HG02938 (cell line): ENCODE results near the gene KLHDC8B.
"Not testable (repeated sequence)": the region's sequence is repeated elsewhere in the genome, so short reads cannot be mapped to it uniquely, and the experiment has no call there.

Source experiments
- ATAC-seq: cut with Tn5 transposase; IDR thresholded peaks from one replicate; pipeline ENCODE4 v1.9.1; 2021; ENCODE audit warnings: mild to moderate bottlenecking, moderate library complexity; ENCODE audit not compliant: unreplicated experiment

Gene KLHDC8B

DNA sequence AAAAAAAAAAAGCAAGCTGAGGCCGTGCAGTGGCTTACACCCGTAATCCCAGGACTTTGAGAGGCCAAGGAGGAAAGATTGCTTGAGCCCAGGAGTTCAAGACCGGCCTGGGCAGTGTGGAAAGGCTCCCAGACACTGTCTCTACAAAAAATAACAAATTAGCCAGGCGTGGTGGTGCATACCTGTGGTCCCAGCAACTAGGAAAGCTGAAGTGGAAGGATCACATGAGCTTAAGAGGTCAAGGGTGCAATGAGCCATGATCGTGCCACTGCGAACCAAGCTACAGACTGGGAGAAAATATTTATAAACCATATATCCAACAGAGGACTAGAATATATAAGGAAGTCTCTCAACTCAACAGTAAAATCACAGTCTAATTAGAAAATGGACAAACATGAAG, 10.0 kb downstream of the KLHDC8B start:
- no peak for ATAC-seq

DNA sequence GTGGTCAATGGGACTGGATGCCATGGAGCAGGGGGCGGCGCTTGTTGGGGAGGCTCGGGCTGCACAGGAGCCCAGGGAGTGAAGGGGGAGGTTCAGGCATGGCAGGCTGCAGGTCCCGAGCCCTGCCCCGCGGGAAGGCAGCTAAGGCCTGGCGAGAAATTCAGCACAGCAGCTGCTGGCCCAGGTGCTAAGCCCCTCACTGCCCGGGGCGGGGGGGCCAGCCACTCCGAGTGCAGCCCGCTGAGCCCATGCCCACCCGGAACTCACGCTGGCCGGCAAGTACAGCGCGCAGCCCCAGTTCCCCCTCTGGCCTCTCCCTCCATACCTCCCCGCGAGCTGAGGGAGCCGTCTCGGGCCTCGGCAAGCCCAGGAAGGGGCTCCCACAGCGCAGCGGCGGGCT, 11.3 kb downstream of the KLHDC8B start:
- ATAC-seq, result no peak

DNA sequence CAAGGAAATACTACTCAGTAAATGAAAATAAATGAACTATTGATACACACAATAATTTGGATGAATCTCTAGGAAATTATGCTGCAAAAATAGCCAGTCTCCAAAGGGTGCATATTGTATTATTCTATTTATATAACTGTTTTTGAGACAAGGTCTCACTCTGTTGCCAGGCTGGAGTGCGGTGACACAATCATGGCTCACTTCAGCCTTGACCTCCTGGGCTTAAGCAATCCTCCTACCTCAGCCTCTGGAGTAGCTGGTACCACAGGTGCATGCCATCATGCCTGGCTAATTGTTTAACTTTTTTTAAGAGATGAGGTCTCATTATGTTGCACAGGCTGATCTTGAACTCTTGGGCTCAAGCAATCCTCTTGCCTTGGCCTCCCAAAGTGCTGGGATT, 12.5 kb downstream of the KLHDC8B start:
- ATAC-seq, result no peak

DNA sequence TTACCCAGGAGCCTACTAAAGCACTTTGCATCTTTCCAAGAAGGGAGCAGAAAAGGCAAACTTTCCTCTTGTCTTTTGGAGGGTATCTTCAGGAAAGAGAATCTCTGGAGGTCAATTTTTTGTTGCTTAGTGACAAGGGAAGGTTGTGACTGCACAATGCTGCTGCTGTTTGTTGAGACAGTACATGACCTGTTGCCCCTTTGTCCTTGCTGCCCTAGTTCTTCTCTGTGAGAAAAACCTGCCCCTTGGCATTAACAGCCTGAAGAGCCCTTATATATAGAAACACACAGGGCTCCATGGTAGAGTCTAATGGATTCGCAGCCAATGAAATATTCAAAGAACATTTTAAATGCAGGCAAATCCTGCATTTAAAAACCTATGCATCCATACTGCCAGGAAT, 20.3 kb downstream of the KLHDC8B start:
- no peak for ATAC-seq

DNA sequence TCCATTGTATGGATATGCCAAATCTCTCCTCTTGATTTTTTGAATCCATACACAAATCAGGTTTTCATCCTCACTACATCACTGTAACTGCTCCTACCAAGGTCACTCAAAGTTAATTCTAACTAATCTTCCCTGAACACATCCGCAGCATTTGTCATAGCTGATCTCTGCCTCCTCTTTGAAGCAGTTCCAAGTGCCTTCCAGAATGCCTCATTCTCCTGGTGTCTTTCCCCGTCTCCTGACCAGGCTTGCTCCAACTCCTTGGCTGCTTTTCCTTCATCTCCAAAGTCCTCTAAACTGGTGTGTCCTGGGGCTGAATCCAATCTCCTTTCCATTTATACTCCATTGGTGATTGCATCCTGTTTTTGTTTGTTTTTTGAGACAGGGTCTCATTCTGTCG, 26.8 kb downstream of the KLHDC8B start:
- no peak for ATAC-seq

DNA sequence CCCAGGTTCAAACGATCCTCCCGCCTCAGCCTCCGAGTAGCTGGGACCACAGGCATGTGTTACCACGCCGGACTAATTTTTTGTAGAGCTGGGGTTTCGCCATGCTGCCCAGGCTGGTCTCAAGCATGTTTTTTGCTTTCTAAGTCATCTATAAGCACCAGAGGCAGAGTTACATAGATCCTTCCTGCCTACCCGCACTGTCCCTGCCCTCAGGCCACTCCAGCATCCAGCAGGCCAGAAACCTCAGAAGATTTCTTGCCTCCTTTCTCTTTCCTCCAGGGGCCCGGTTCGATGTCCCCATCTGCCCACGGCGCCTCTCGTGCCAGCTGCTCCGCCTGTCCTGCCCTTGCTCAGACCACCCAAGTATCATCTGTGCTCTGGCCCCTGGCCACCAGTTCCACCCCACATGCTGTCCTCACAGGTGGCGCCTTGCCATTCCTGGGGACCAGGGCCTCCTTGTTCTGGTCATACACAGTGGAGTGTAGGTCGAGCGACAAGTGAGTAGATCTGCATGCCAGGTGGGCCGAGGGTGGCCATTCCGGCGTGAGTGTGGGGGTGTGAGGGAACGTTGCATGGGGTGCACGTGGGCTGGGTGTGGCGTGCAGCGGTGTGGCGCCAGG, 27.3 kb downstream of the KLHDC8B start:
- ATAC-seq, result no peak

DNA sequence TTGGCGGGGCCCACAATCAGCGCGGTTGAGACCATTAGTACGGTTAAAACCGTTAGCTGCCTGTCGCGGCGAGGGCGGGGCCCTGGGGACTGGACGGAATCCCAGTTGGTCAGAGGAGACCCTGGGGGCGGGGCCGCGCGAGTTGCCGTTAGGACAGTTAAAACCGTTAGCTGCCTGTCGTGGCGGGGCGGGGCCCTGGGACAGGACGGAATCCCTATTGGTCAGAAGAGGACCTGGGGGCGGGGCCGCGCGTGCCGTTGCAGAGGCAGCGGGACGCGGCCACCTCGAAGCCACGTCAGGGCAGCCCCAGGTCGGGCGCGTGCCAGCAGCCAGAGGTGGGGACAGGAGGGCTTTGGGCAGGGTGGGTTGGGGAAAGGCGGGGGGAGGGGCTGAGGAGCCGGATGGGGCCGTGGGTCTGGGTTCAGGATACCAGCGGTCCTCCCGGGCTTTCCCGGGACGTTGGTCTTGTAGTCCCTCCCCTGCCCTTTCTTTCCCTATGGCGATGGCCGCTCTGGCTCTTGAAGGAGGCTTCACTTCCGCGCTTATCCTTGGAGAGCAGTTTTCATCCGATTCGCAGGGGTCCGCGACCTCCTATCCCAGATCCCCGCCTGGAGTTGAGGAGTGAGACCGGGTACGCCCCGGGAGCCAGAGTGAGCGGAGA, 28.0 kb downstream of the KLHDC8B start:
- no peak for ATAC-seq

DNA sequence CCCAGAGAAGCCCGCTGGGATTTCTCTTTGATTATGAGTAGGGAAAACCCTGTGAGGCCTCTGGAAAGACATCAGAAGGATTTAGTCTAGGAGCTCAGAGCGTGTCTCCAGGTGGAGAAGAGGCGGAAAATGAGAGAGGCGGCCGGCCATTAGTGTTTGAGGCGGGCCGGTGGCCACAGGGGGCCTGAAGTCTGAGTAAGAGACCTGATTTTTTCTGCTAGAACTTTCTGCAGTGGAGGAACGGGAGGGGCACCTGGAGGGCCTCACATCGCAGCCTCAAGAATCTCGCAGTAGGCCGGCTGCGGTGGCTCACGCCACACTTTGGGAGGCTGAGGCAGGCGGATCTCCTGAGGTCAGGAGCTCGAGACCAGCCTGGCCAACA, 28.5 kb downstream of the KLHDC8B start:
- ATAC-seq, result no peak

DNA sequence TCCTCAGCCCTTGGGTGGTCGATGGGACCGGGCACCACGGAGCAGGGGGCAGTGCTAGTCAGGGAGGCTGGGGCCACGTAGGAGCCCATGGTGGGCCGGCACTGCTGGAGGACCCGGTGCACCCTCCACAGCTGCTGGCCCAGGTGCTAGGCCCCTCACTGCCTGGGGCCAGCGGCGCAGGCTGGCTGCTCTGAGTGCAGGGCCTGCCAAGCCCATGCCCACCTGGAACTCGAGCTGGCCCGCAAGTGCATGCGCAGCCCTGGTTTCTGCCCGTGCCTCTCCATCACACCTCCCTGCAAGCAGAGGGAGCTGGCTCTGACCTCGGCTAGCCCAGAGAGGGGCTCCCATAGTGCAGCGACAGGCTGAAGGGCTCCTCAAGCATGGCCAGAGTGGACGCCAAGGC, 42.1 kb downstream of the KLHDC8B start:
- no peak for ATAC-seq

DNA sequence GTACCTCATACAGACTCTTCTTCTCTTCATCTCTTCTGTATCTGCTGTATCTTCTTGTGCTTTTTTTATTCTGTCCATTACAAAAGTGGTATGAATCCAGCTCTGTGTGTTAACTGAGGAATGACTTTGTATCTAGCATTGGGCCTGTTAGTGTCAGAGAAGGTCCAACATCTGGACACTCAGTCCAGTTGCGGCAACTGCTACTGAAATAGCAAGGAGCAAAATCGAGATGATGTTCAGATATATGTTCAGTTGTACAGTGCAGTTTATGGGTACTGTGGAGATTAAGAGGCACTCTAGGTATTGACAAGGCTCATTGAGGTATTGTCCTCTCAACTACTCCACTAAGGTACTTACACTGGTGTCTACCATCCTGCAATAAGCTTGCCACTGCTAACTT, 42.6 kb downstream of the KLHDC8B start:
- no peak for ATAC-seq

DNA sequence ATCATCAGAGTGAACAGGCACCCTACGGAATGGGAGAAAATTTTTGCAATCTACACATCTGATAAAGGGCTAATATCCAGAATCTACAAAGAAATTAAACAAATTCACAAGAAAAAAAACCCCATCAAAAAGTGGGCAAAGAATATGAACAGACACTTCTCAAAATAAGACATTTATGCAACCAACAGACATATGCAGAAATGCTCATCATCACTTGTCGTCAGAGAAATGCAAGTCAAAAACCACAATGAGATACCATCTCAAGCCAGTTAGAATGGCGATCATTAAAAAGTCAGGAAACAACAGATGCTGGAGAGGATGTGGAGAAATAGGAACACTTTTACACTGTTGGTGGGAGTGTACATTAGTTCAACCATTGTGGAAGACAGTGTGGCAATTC, 45.3 kb downstream of the KLHDC8B start:
- ATAC-seq, result not testable (repeated sequence)

DNA sequence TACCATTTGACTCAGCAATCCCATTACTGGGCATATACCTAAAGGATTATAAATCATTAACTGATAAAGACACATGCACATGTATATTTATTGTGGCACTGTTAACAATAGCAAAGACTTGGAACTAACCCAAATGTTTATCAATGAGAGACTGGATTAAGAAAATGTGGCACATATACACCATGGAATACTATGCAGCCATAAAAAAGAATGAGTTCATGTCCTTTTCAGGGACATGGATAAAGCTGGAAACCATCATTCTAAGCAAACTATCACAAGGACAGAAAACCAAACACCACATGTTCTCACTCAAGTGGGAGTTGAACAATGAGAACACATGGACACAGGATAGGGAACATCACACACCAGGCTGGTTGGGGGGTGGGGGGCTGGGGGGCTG, 45.7 kb downstream of the KLHDC8B start:
- not testable (repeated sequence) for ATAC-seq

DNA sequence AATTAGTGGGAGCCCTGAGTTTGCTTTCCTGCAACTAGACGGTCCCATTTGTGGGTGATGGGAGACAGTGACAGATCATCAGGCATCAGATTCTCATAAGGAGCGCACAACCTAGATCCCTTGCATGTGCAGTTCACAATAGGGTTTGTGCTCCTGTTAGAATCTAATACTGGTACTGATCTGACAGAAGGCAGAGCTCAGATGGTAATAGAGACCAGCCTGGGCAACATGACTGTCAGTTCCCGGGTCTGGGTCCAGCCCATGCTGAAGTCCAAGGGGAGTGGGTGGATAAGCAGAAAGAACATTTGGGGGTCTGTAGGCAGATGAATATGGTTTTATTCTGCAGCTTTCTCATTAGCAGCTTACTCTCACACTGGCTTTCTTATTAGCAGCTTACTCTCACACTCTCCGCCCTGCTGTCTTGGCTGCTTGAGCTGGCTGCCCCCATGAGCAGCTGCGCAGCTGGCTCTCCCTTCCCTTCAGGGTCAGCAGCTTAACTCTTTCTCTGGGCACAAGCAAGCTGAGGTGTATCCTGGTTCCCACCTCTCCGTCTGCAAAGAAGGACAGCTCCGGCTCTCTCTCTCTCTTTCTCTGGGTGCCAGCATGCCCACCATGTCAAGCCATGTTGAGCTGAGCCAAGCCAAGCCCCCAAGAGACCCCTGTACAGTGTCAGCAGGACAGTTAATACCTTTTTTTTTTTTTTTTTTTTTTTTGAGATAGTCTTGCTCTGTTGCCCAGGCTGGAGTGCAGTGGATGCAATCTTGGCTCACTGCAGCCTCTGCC, 46.5 kb downstream of the KLHDC8B start:
- ATAC-seq, result no peak

DNA sequence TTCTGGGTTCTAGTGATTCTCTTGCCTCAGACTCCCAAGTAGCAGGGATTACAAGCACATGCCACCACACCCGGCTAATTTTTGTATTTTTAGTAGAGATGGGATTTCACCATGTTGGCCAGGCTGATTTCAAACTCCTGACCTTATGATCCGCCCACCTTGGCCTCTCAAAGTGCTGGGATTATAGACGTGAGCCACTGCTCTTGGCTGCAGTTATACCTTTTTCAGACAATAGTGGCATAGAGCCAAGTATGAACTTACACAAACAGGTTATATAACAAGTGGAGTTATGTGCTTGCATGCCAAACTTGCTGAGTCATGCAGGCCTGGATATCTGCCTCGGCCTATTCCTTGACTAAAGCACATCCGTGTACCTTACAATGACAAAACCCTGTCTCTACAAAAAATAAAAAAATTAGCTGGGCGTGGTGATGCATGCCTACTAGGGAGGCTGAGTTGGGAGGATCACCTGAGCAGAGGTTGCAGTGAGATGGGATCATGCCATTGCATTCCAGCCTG, 47.1 kb downstream of the KLHDC8B start:
- ATAC-seq, result not testable (repeated sequence)

DNA sequence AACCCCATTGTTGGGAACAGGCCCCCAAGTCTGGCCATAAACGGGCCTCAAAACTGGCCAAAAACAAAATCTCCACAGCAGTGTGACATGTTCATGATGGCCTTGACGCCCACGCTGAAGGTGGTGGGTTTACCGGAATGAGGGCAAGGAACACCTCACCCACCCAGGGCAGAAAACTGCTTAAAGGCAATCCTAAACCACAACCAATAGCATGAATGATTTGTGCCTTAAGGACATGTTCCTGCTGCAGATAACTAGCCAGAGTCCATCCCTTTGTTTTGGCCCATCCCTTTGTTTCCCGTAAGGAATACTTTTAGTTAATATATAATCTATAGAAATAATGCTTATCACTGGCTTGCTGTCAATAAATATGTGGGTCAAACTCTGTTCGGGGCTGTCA, 47.7 kb downstream of the KLHDC8B start:
- ATAC-seq, result no peak

DNA sequence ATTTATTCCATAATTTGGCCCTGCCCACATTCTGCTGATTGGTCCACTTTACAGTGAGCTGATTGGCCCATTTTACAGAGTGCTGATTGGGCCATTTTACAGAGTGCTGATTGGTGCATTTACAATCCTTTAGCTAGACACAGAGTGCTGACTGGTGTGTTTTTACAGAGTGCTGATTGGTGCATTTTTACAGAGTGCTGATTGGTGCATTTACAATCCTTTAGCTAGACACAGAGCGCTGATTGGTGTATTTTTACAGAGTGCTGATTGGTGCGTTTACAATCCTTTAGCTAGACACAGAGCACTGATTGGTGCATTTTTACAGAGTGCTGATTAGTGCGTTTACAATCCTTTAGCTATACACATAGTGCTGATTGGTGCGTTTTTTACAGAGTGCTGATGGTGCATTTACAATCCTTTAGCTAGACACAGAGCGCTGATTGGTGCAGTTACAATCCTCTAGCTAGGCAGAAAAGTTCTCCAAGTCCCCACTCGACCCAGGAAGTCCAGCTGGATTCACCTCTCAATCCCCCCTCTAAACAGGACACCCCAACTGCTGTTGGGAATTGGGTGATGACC, 49.7 kb downstream of the KLHDC8B start:
- ATAC-seq, result not testable (repeated sequence)

DNA sequence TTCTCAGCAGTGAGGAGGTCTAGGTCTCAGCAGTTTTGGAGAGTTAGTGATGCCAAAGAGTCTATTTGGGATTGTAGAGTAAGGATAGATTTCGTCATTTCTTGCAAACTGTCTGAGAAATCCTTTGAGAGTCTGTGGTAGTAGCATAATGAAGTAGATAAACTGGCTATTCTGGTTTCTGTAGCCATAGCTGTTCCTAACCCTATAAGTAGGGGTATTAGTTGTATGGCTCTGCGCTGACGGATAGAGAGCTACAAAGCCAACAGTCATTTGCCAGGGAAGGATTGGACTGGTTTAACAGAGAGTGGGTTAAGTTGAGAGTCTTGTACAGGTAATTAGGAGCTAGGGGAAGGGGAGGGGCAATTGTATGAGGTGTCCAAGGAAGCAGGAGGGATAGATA, 50.6 kb downstream of the KLHDC8B start:
- no peak for ATAC-seq
